Right lobe of liver (tissue), 6 donors: ENCODE results near the gene SUCO. TPM values are rescaled to one million over a fixed set of nuclear protein-coding genes. Genes with fewer than 3 reads are reported as not detected.

ENCODE experiments used
- ATAC-seq, 4 donors: fragments of 200-7000 bp; cut with Tn5 transposase; one replicate each; pipeline ENCODE4 v1.9.1; 2020; ENCODE audit warnings: mild to moderate bottlenecking in 4 of 4, moderate library complexity in 4 of 4
- DNase-seq, 3 donors: peaks; one replicate each; pipeline ENCODE4 v3.0.0-alpha.2; 2020
- H3K27ac ChIP-seq, 3 donors: fragments of 200-600 bp; one replicate each; pipeline ENCODE4 v1.8.0; 2022
- H3K27me3 ChIP-seq, 2 donors: fragments of 200-600 bp; one replicate each; pipeline ENCODE4 v1.8.0; 2022
- H3K36me3 ChIP-seq, 4 donors: fragments of 200-600 bp; sonication (generic) in 1 of 4; one replicate each; pipeline versions ENCODE4 v1.5.1 to v1.8.0; 2017 to 2022; ENCODE audit warnings: control low read depth in 1 of 4
- H3K4me1 ChIP-seq, 4 donors: fragments of 200-600 bp; sonication (generic) in 1 of 4; one replicate each; pipeline versions ENCODE4 v1.5.1 to v1.8.0; 2017 to 2022; ENCODE audit warnings: control low read depth in 1 of 4
- H3K4me3 ChIP-seq, 3 donors: fragments of 200-600 bp; one replicate each; pipeline ENCODE4 v1.8.0; 2022
- H3K9me3 ChIP-seq, 4 donors: fragments of 200-600 bp; sonication (generic) in 1 of 4; one replicate each; pipeline versions ENCODE4 v1.5.1 to v1.8.0; 2017 to 2022; ENCODE audit warnings: control low read depth in 1 of 4
- POLR2A ChIP-seq: fragments of 450-650 bp; IDR thresholded peaks from one replicate; pipeline ENCODE4 v1.6.1; 2017; ENCODE audit warnings: antibody characterized with exemption, mild to moderate bottlenecking
- WGBS: methylation state at CpG from one replicate; pipeline ENCODE4 v1.1.6; 2018; ENCODE audit warnings: low coverage, low lambda C conversion rate; ENCODE audit not compliant: insufficient coverage; ENCODE audit errors: missing lambda C conversion rate; 5-methylcytosine and 5-hydroxymethylcytosine counted together
- intact Hi-C, 2 donors: fragments of 100-400 bp; cut with DNase I; formaldehyde crosslinking; loops; one replicate each; pipeline versions ENCODE4 v1.11.2 to v1.14.1; 2022
- total RNA-seq, 6 experiments: library from RNA; depleted of rRNA in 2 of 6; stranded (reverse); fragments of >200 nt in 2 of 6; fragmentation: NEBNext Ultra II Directional in 3 of 6; extraction: Animal tissue kit (Norgen Biotek cat#: 25700) in 3 of 6; gene quantifications; one replicate each; pipeline versions ENCODE4 v1.1.0 to v1.2.4, GENCODE V29; 2016 to 2023
- TF ChIP-seq, protein P1 (sequence below), 4 donors: fragments of 200-600 bp in 3 of 4; fragments of 450-650 bp in 1 of 4; IDR thresholded peaks; one replicate each; pipeline versions ENCODE4 v1.5.1 to v1.8.0; 2016 to 2022; ENCODE audit warnings: antibody characterized with exemption in 4 of 4, mild to moderate bottlenecking in 2 of 4
- donor health status: DM: no; HTN: yes; CAD: no.
- donor health status: DM: no; HTN: no; CAD: no.
- donor health status: DM: no; HTN: no; CAD: no.
- donor health status: DM: no; HTN: yes; CAD: no.
- donor health status: DM: no; HTN: yes; CAD: no.

SUCO gene
- total RNA-seq, 6 experiments from 2014 or later = 6.6 to 17.9 (median 11.2) TPM

DNA sequence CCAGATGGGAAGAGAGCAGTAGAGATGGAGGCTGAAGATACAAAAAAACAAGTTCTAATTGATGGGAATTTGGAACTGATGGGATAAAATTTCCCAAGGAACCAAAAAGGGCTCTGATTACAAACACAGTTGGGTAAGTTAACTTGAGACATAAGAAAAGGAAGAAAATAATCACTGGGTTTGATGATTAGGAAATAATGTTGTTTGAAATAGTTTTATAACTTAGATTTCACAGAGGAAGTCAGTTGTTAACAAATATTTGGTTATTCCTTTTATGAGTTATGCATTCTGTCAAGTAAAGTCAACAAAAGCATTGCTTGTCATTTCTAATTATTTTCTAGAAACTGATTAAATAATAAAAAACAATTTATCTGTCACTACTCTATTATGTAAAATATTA lies 20.4 kb upstream of the SUCO start:
- ATAC-seq = no peak
- intact Hi-C loops = no loop called here
- no peak overlapping the region for H3K27ac ChIP-seq
- H3K4me3 ChIP-seq = no peak overlapping the region
- TF ChIP-seq POLR2A = no peak
- TF ChIP-seq, protein P1, sequence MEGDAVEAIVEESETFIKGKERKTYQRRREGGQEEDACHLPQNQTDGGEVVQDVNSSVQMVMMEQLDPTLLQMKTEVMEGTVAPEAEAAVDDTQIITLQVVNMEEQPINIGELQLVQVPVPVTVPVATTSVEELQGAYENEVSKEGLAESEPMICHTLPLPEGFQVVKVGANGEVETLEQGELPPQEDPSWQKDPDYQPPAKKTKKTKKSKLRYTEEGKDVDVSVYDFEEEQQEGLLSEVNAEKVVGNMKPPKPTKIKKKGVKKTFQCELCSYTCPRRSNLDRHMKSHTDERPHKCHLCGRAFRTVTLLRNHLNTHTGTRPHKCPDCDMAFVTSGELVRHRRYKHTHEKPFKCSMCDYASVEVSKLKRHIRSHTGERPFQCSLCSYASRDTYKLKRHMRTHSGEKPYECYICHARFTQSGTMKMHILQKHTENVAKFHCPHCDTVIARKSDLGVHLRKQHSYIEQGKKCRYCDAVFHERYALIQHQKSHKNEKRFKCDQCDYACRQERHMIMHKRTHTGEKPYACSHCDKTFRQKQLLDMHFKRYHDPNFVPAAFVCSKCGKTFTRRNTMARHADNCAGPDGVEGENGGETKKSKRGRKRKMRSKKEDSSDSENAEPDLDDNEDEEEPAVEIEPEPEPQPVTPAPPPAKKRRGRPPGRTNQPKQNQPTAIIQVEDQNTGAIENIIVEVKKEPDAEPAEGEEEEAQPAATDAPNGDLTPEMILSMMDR (IDR thresholded peaks at IDR 0.05) = no peak
- no peaks in the 10 kb centered on the region for H3K27me3 ChIP-seq
- no peaks in the 10 kb centered on the region for H3K9me3 ChIP-seq
- DNase-seq = no peak
- no peaks in the 10 kb centered on the region for H3K36me3 ChIP-seq
- H3K4me1 ChIP-seq = no peaks in the 10 kb centered on the region

GRCh38 chr1:172513479-172513878 lies 19.5 kb upstream of the SUCO start:
- no peak for TF ChIP-seq POLR2A
- TF ChIP-seq, protein P1 (IDR thresholded peaks at IDR 0.05) = no peak

GRCh38 chr1:172514108-172514507 lies 18.8 kb upstream of the SUCO start:
- Histone ChIP-seq H3K4me1 (no peaks in the 10 kb centered on the region), H3K4me3 (no peak overlapping the region), H3K9me3 (no peaks in the 10 kb centered on the region), H3K27ac (no peak overlapping the region), H3K36me3 (no peaks in the 10 kb centered on the region), H3K27me3 (no peaks in the 10 kb centered on the region)
- intact Hi-C loops = no loop called here
- TF ChIP-seq, protein P1 (IDR thresholded peaks at IDR 0.05) = no peak
- TF ChIP-seq POLR2A = no peak
- ATAC-seq (no peak), DNase-seq (no peak)
- 70% methylated on average over 3 of the region's 3 CpGs for WGBS

More at GRCh38 chr1:172513479-172513878, 19.5 kb upstream of the SUCO start:
- H3K27ac ChIP-seq = no peak overlapping the region
- no peaks in the 10 kb centered on the region for H3K4me1 ChIP-seq
- intact Hi-C loops = no loop called here
- H3K4me3 ChIP-seq = no peak overlapping the region
- no peaks in the 10 kb centered on the region for H3K9me3 ChIP-seq
- H3K27me3 ChIP-seq = no peaks in the 10 kb centered on the region
- ATAC-seq (no peak), DNase-seq (no peak)
- H3K36me3 ChIP-seq = no peaks in the 10 kb centered on the region

DNA sequence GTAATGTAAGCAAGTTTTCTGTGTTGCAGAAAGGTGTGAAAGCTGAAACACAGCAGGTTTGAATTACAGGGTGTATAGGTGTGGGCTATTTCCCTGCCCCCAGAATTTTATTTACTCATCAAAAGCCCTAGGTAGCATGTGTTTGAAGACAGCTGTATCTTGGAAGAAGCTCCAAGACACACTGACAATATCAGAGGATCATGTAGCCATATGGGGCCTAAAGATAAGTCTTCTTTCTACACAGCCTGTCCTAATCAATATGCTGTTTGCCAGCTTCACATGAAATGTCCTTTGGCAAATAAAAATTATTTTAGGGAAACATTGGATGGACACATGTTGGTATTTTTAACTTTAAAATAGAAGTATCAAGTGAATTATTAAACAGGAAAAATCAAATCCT lies 17.5 kb upstream of the SUCO start:
- H3K36me3 ChIP-seq = no peaks in the 10 kb centered on the region
- H3K27me3 ChIP-seq = no peaks in the 10 kb centered on the region
- TF ChIP-seq POLR2A = no peak
- TF ChIP-seq, protein P1 (IDR thresholded peaks at IDR 0.05) = no peak
- no peak overlapping the region for H3K27ac ChIP-seq
- DNase-seq (no peak), ATAC-seq (no peak)
- no peaks in the 10 kb centered on the region for H3K4me1 ChIP-seq
- intact Hi-C loops = no loop called here
- H3K9me3 ChIP-seq = no peaks in the 10 kb centered on the region
- no peak overlapping the region for H3K4me3 ChIP-seq

- Histone ChIP-seq H3K36me3 (no peaks in the 10 kb centered on the region), H3K4me3 (no peak overlapping the region), H3K27ac (no peak overlapping the region), H3K27me3 (no peaks in the 10 kb centered on the region), H3K4me1 (no peaks in the 10 kb centered on the region), H3K9me3 (no peaks in the 10 kb centered on the region)
- TF ChIP-seq, protein P1 (IDR thresholded peaks at IDR 0.05) = no peak
- no peak for TF ChIP-seq POLR2A
- ATAC-seq = peak; percentile 11 to 60 (median 48)
- intact Hi-C loops = no loop called here
- 13% methylated on average over 1 of the region's 1 CpG for WGBS
- no peak for DNase-seq
Measured at GRCh38 chr1:172515927-172516326, 17.0 kb upstream of the SUCO start.
